ENCODE measurements around the gene TRIM74.
"Not testable (repeated sequence)": the region's sequence is repeated elsewhere in the genome, so short reads cannot be mapped to it uniquely, and the experiment has no call there.

The TRIM74 gene

GRCh38 chr7:72969688-72970087, 422 bp upstream of the TRIM74 start:
- H3K27me3 ChIP-seq, H4K20me1 ChIP-seq, H3K4me3 ChIP-seq, H3K9ac ChIP-seq, H3K36me3 ChIP-seq, H3K4me2 ChIP-seq, H3K4me1 ChIP-seq, H3K9me3 ChIP-seq, H3K27ac ChIP-seq: not testable (repeated sequence)

- H4K20me1 ChIP-seq, H3K9me3 ChIP-seq, H3K4me1 ChIP-seq, H3K4me2 ChIP-seq, H3K4me3 ChIP-seq, H3K9ac ChIP-seq, H3K27ac ChIP-seq, H3K27me3 ChIP-seq, H3K36me3 ChIP-seq: not testable (repeated sequence)
Observed at GRCh38 chr7:72966892-72967291, 2.4 kb downstream of the TRIM74 start.

- not testable (repeated sequence) for H3K27ac ChIP-seq, H3K9ac ChIP-seq, H3K9me3 ChIP-seq, H4K20me1 ChIP-seq, H3K4me3 ChIP-seq, H3K4me2 ChIP-seq, H3K27me3 ChIP-seq, H3K36me3 ChIP-seq, H3K4me1 ChIP-seq
Observed at GRCh38 chr7:72965186-72965975, 3.9 kb downstream of the TRIM74 start.

- not testable (repeated sequence) for H3K36me3 ChIP-seq, H3K4me3 ChIP-seq, H3K4me2 ChIP-seq, H3K27ac ChIP-seq, H3K27me3 ChIP-seq, H4K20me1 ChIP-seq, H3K9ac ChIP-seq, H3K4me1 ChIP-seq, H3K9me3 ChIP-seq
Observed at GRCh38 chr7:72963056-72963455, 6.2 kb downstream of the TRIM74 start.

- not testable (repeated sequence) for H3K36me3 ChIP-seq, H3K9ac ChIP-seq, H3K4me2 ChIP-seq, H4K20me1 ChIP-seq, H3K27me3 ChIP-seq, H3K4me1 ChIP-seq, H3K4me3 ChIP-seq, H3K9me3 ChIP-seq, H3K27ac ChIP-seq
Observed at GRCh38 chr7:72961346-72961650, 8.0 kb downstream of the TRIM74 start.

- H3K4me3 ChIP-seq, H3K4me2 ChIP-seq, H3K4me1 ChIP-seq, H3K9me3 ChIP-seq, H3K27me3 ChIP-seq, H4K20me1 ChIP-seq, H3K36me3 ChIP-seq, H3K27ac ChIP-seq, H3K9ac ChIP-seq: not testable (repeated sequence)
Observed at GRCh38 chr7:72960626-72961345, 8.5 kb downstream of the TRIM74 start.

GRCh38 chr7:72960029-72960428, 9.2 kb downstream of the TRIM74 start:
- not testable (repeated sequence) for H3K4me1 ChIP-seq, H3K27ac ChIP-seq, H4K20me1 ChIP-seq, H3K9ac ChIP-seq, H3K4me2 ChIP-seq, H3K36me3 ChIP-seq, H3K9me3 ChIP-seq, H3K27me3 ChIP-seq, H3K4me3 ChIP-seq

- H3K4me2 ChIP-seq, H3K9ac ChIP-seq, H3K9me3 ChIP-seq, H4K20me1 ChIP-seq, H3K27me3 ChIP-seq, H3K27ac ChIP-seq, H3K4me1 ChIP-seq, H3K4me3 ChIP-seq, H3K36me3 ChIP-seq: not testable (repeated sequence)
Observed at GRCh38 chr7:72954563-72955198, 14.6 kb downstream of the TRIM74 start.

- not testable (repeated sequence) for H4K20me1 ChIP-seq, H3K27ac ChIP-seq, H3K9ac ChIP-seq, H3K27me3 ChIP-seq, H3K36me3 ChIP-seq, H3K4me1 ChIP-seq, H3K9me3 ChIP-seq
- Histone ChIP-seq H3K4me3 (peak overlapping the region; percentile 57), H3K4me2 (peak overlapping the region; percentile 59)
Observed at GRCh38 chr7:72953901-72954562, 15.2 kb downstream of the TRIM74 start.

GRCh38 chr7:72950432-72950831, 18.8 kb downstream of the TRIM74 start:
- H3K36me3 ChIP-seq = peaks cover 33% of the 10 kb centered on the region
- H3K4me3 ChIP-seq, H3K9ac ChIP-seq, H3K4me2 ChIP-seq, H3K27me3 ChIP-seq, H3K27ac ChIP-seq, H3K9me3 ChIP-seq, H3K4me1 ChIP-seq: not testable (repeated sequence)
- peaks cover 18% of the 10 kb centered on the region for H4K20me1 ChIP-seq

GRCh38 chr7:72949686-72950085, 19.6 kb downstream of the TRIM74 start:
- H3K4me3 ChIP-seq, H3K4me2 ChIP-seq, H3K4me1 ChIP-seq, H3K27me3 ChIP-seq, H3K27ac ChIP-seq, H3K9ac ChIP-seq, H3K9me3 ChIP-seq: not testable (repeated sequence)
- peaks cover 35% of the 10 kb centered on the region for H3K36me3 ChIP-seq
- peaks cover 22% of the 10 kb centered on the region for H4K20me1 ChIP-seq

- H3K4me3 ChIP-seq, H3K27ac ChIP-seq, H3K9ac ChIP-seq, H3K27me3 ChIP-seq, H3K4me1 ChIP-seq, H3K9me3 ChIP-seq, H3K4me2 ChIP-seq: not testable (repeated sequence)
- peaks cover 35% of the 10 kb centered on the region for H3K36me3 ChIP-seq
- peaks cover 22% of the 10 kb centered on the region for H4K20me1 ChIP-seq
Observed at GRCh38 chr7:72949276-72949675, 20.0 kb downstream of the TRIM74 start.

GRCh38 chr7:72948714-72949113, 20.6 kb downstream of the TRIM74 start:
- not testable (repeated sequence) for H3K4me3 ChIP-seq

GRCh38 chr7:72946130-72946745, 23.0 kb downstream of the TRIM74 start:
- H3K36me3 ChIP-seq = peaks cover 45% of the 10 kb centered on the region
- H4K20me1 ChIP-seq = peaks cover 22% of the 10 kb centered on the region
- not testable (repeated sequence) for H3K9ac ChIP-seq, H3K27me3 ChIP-seq, H3K4me2 ChIP-seq, H3K9me3 ChIP-seq, H3K4me3 ChIP-seq, H3K27ac ChIP-seq, H3K4me1 ChIP-seq

More at GRCh38 chr7:72948714-72949113, 20.6 kb downstream of the TRIM74 start:
- not testable (repeated sequence) for H3K27me3 ChIP-seq, H3K9ac ChIP-seq, H3K4me2 ChIP-seq, H3K27ac ChIP-seq, H3K4me1 ChIP-seq, H3K9me3 ChIP-seq
- peaks cover 22% of the 10 kb centered on the region for H4K20me1 ChIP-seq
- H3K36me3 ChIP-seq = peaks cover 36% of the 10 kb centered on the region

Measured in BLaER1 (cell line).